Ovary (tissue), 3 donors: Measurements from ENCODE around the gene TRIM26.

Source experiments
- CTCF ChIP-seq, 3 donors: fragments of 450-650 bp in 2 of 3; fragments of 200-600 bp in 1 of 3; IDR thresholded peaks; one replicate each; pipeline versions ENCODE4 v1.5.1 to v1.8.0; 2016 to 2022; ENCODE audit warnings: antibody characterized with exemption in 3 of 3, mild to moderate bottlenecking in 1 of 3
- POLR2A ChIP-seq: fragments of 450-650 bp; IDR thresholded peaks from one replicate; pipeline ENCODE4 v1.6.1; 2017; ENCODE audit warnings: antibody characterized with exemption, mild to moderate bottlenecking, moderate library complexity
- donor health status: DM: no; HTN: no; CAD: no.

- TF ChIP-seq POLR2A (no peak), CTCF (IDR thresholded peaks at IDR 0.05) (no peak)
Observed at GRCh38 chr6:30160785-30161531, 52.2 kb downstream of the TRIM26 start, which contains the start of gene TRIM10.
